ENCODE data around the gene SRSF8.
"Not testable (repeated sequence)": the region's sequence is repeated elsewhere in the genome, so short reads cannot be mapped to it uniquely, and the experiment has no call there.

Gene SRSF8

DNA sequence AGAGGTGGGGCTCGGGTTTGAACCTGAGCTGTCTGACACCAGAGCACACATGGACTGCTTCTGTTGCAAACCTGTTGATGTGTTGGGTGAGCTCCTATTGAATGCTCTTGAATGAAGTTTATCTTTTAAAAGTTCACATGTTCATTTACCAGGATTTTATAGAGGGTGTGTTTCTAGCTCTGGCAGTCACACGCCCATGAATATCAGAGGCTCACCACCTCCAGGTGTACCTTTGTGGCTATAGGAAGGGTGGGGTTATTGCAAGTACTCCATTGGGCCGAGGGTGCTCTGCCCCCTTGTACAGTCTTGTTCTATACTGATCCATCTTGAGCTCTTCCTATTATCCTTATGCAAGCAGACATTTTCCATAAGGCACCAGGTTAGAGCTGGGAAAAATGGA, 32.1 kb downstream of the SRSF8 start:
- no peak for DNase-seq

DNA sequence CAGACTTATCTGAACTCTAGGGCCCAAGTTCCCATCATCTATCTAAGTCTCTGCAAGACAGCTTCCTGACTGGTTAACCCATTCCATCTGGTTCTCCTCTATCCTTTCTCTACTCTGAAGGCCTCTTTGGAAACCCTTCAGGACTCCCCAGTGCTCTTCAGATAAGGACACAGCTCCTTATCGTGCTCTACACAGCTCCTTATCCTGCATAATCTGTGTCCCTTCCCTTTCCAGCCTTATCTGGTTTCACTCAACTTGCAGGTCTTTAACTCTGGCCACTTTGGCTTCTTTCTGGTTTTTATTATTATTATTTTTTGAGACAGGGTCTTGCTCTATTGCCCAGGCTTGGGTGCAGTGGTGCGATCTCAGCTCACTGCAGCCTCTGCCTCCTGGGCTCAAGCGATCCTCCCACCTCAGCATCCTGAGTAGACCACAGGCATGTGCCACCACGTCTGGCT, 33.5 kb downstream of the SRSF8 start:
- DNase-seq = no peak

DNA sequence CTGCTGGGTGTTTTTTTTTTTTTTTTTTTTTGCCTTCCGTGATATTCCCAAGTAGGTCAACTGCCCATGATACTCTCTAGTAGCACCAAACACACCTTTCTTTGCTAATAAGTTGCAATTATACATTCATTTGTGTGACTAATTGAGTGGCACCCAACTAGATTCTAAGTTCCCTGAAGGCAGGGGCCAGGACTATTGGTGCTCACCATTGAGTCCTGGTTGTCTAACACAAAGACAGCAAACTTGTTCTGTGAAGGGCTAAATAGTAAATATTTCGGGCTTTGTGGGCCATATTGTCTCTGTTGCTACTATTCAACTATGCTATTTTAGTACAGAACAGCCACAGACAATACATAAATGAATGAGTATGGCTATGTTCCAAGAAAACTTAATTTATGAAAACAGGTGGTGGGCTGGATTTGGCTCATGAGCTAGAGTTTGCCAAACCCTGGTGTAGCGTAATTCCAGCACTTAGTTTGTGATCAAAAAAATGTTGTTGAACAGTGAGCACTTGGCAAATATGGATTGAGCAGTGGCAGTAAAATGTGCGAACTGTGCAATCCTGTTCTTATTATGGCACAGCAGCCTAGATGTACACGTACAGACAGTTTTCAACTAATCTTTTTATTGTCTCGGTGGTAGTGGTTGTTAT, 34.3 kb downstream of the SRSF8 start:
- no peak for DNase-seq

DNA sequence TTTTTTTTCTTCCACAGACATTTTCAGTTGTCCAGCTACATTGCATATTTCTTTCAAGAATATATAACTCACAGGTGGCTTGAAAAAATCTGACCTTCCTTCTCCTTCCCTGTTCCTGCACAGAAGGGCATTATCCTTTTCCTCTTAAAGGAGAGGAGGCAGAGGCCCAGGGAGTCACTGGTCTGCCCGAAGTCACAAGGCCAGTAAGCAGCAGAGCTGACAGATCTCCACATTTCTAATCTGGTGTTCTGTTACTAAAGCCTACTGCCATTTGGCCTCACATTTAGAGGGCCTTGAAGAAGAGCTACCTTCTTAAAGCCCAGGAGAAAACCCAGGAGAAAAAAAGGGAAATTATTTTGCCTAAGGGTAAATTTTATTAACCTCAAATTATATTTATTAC, 35.2 kb downstream of the SRSF8 start:
- DNase-seq = no peak

DNA sequence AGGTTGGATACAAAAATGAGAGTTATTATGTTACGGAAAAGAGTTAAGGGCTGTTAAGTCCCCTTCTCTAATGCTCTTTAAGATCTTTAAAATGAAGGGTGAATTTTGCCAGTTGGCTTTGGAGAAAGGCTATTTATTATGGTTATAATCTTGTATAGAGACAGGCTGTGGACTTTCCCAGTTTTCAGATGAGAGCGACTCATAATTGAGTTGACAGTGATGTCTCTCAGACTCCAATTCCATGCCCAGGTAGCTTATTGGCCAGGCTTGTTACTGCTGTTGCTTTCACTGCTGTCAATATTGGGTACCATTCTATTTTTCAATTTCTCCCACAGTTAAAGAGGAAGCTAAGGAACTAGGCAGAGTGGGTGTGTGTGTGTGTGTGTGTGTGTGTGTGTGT, 36.0 kb downstream of the SRSF8 start:
- DNase-seq = no peak

DNA sequence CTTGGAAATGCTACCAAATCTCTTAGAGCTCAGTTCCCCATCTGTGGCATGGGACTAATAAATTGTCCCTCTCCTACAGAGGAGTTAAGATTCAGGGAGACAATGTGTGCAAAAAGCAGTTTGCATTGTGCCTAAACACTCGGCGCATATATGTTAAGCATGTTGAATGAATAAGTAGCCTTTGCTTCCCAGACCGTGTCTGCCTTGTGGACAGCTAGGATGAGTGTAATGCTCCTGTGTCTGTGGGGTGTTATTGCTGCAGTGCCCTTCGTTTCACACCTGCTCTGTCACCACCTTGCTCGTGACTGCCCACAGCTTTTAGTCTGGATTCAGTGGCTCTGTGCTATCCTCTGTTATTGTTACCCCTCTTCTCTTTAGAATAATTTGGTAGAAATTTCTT, 37.0 kb downstream of the SRSF8 start:
- no peak for DNase-seq

DNA sequence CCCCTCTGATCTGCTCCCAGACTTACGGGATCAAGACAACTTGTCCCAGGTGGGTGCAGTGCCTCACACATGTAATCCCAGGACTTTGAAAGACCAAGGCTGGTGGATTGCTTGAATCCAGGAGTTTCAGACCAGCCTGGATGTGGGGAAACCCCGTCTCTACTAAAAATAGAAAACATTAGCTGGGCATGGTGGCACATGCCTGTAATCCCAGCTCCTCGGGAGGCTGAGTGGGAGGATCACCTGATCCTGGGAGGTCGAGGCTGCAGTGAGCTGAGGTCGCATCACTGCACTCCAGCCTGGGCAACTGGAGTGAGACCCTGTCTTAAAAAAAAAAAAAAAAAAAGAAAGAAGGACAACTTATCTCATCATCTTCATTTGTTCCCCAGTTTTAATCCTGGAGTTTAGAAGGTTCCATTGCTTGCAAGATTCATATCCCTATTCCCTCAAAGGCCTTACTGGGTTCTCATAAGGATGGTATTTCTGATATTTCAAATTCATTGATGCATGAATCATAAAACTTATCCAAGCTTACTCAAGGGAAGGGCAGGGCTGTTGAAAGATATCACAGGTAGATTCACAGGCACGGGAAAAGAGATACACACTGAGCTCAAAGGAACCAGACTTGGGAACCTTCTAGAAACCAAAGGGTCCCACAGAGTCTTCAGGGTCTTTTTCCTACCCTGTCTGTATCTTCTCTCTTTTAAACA, 37.6 kb downstream of the SRSF8 start:
- no peak for DNase-seq

DNA sequence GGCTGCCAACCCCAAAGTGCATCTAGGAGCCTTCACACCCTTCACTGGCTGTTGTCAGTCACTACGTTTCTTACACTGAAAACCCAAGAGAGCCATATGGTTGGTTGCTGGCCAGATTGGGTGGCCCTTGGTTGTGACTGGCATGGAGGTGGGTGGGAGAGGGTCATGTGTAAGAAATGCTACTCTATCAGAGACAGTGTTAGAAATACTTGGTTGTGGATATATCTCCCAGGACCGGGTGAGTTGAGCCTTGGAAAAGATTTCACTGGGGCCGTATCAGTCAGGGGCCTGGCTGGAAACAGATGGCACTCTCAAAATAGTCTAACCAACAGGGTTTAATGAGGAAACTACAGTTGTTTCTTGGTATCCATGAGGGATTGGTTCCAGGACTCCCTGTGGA, 38.1 kb downstream of the SRSF8 start:
- no peak for DNase-seq

DNA sequence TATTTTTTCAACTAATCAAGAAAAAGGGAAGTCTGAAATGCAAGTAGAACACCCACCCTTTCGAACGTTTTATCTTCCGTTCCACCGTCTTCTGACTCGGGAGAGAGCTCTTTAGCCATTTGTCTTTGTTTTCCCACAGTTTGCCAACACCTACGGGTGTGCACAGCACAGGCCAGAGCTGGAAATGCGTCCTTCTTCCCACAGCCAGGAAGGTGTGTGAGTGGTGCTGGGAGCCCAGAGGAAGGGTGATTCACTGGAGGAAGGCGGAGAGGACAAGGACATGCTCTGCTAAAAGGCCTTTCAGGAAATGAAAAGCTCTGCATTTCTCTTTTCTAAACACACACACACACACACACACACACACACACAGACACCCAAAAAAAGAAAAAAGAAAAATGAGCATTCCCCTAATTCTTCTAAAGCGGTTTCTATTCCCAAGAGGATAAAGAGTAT, 41.5 kb downstream of the SRSF8 start:
- DNase-seq = no peak

DNA sequence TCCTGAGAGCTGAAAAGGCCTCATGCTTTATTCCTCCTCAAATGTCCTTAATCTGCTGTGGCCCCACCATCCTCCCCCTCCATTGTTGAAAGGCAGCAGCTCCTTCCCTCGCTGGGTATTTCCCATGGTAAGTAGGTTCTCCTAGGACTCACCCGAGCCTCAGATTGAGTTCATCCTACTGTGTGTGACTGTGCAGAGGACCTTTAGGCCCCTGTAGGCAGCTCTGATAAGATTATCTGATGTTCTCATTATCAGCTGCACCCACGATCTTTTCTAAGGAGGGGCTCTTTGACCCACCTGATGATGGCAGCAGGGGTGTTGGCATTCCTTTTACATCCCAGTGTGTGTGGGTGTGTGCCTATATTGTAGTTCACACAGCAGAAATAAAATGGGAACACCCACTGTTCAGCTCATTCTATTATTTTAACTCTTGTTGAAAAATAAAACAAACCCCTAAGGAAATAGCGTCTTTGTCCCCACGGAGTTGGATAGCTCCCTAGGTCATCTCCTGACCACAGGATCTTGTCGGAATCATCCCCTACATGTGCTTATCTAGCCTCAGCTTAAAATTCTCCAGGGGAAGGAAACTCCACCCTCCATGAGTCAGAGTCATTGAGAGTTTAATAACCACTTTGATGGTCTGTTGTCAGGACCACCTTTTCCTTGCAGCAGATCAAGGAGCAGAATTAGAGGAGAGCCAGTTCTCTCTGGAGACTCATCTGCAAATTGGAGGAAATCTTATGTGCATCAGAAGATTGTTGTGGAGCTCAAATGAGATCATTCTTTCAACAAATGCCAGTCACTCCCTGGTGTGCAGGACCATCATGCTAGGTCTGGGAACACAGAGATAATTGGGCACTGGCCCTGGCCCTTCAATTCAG, 42.2 kb downstream of the SRSF8 start:
- DNase-seq = no peak

DNA sequence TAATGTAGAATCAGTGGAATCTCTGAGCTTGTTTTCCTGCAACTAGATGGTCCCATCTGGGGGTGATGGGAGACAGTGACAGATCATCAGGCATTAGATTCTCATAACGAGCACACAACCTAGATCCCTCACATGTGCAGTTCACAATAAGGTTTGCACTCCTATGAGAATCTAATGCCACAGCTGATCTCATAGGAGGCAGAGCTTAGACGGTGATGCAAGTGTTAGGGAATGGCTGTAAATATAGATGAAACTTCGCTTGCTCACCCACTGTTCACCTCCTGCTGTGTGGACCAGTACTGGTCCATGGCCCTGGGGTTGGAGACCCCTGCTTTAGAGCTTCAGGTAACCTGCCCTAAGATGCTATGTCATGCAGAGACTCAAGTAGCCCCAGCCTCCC, 44.8 kb downstream of the SRSF8 start:
- not testable (repeated sequence) for DNase-seq

DNA sequence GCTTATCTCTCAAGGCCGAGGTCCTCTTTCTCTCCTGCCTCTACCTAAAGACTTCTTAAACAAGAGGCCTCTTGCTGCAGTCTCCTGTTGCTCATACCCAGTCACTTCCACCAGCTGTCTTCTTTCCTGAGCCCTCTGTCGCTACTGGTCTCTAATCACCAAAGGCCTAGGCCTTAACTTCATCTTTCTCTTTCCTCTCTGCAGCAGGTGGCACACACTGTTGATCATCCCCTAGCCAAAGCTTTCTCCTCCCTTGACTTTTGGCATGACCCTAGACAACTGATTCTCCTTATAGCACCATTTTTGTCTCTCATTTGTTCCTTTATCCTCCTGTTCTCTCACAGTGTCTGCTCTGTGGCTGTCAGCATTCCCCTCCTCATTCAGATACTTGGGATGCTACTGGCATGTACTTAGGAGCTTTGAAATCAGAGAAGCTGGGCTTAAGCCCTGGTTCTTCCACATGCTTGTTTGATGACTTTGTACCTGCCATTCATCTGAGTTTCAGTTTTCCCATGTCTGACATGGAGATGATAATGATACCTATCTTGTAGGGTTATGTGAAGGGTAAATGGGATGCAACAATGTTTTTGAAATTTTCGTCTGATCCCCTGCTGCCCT, 45.3 kb downstream of the SRSF8 start:
- DNase-seq = no peak

DNA sequence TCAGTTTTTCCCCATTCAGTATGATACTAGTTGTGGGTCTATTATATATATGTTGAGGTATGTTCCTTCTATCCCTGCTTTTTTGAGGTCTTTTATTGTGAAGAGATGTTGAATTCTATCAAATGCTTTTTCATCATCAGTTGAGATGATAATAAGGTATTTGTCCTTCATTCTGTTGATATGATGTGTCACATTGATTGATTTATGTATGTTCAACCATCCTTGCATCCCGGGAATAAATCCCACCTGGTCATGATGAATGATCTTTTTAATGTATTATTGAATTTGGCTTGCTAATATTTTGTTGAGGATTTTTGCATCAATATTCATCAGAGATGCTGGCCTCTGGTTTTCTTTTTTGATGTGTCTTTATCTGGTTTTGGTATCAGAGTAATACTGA, 48.9 kb downstream of the SRSF8 start:
- no peak for DNase-seq

DNA sequence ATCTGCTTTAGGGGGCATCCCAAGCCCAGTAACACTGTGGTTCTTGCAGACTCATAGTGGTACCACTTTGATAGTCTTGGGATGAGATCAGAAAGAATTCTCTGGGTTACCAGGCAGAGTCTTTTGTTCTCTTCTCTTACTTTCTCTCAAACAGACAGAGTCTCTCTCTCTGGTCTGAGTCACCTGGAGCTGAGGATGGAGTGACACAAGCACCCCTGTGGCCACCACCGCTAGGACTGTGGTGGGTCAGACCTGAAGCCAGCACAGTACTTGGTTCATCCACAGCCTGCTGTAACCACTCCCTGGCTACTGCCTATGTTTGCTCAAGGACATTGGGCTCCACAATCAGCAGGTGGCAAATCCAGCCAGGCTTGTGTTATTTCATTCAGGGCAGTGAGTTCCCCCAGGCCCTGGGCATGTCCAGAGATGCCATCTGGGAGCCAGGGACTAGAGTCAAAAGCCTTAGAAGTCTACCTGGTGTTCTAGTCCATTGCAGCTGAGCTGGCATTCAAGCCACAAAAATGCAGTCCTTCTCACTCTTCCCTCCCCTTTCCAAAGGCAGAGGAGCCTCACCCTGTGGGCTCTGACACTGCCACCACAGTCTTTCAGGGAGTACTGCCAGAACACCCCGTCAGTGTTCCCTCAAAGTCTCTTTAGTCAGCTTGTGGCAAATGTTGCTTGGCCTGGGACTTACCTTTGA, 52.8 kb downstream of the SRSF8 start:
- DNase-seq = no peak
